MM.1S (cell line): Measurements from ENCODE around the gene CACNG8.

Experiments
- CTCF ChIP-seq: fragments of 300-600 bp; sonication (generic); IDR thresholded peaks from 2 replicates; pipeline ENCODE4 v1.5.1; 2016; ENCODE audit warnings: antibody characterized with exemption, low read length, mixed read lengths
- EZH2 ChIP-seq: fragments of 300-600 bp; sonication (generic); optimal IDR thresholded peaks from 2 replicates; pipeline ENCODE3; 2017; ENCODE audit warnings: low read depth, mild to moderate bottlenecking, antibody characterized with exemption, low read length, mixed read lengths

- TF ChIP-seq CTCF: no peak
- no peak for TF ChIP-seq EZH2
These were observed 17.3 kb upstream of the CACNG8 start for GRCh38 chr19:53945441-53945840.
